Medulla oblongata (tissue), 1 donor: ENCODE results near the gene RNF215.
"Not testable (repeated sequence)": the region's sequence is repeated elsewhere in the genome, so short reads cannot be mapped to it uniquely, and the experiment has no call there.

Source experiments
- DNase-seq: peaks from one replicate; pipeline ENCODE4 v3.0.0-alpha.2; 2015; ENCODE audit errors: extremely low spot score

Gene RNF215

DNA sequence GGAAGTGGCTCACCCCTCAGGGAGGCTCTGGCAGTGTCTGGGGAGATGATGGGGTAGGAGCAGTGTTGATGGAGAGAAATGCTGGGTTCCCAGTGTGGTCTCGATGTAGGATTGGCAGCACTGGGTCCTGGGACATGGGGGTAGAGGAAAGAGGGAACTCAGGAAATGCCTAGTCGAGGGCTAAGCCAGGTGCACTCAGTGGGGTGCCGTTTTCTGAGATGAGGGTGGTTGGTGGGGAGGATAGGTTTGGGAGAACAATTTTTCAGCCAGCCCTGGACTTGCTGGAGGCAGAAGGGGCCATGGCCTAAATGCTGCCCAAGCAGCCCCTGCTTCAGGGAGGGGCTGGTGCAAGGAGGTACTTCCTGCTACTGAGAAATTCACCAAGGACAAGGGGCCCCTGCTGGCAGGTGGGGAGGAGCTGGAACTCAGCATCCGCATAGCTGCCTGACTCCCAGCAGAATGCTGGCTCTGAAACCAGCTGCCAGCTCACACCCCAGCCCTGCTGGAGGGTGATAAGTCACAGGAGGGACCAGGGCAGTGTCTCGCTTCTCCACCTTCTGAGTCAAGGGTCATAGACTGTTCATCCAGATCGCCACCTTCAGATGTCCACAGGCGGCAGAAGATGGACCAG, 24.4 kb downstream of the RNF215 start:
- no peak for DNase-seq

DNA sequence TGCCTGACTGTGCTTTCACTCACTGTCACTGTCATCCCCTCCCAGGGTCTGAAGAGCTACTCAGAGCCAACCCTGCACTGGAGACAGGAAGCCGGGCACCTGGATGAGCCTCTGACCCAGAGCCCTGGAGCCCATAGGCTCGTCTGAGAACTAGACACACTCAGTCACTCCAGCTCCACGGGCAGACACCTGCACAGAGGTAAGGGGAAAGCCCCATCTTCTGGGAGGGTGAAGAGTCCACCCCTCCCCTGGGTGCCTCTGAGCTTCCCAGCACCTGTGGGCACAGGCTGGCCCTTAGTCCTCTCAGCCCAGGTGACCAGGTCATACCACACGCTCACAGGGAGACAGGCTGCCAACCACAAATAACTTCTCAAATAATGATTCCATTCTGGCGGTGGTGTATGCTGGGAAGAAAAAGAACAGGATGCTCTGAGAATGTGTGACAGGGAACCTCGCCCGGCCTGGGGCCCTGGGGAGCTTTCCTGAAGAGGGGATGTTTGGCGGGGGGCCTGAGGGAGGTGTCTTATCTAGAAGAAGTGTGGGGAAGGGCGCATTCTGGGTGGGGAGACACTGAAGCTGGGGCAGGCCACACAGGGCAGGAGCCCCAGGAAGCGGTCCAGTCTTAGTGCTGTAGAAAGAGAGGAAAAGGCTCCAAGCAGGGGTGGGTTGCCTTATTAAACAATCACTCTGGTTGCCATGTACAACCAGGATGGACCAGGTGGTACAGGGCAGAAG, 25.1 kb downstream of the RNF215 start:
- no peak for DNase-seq

DNA sequence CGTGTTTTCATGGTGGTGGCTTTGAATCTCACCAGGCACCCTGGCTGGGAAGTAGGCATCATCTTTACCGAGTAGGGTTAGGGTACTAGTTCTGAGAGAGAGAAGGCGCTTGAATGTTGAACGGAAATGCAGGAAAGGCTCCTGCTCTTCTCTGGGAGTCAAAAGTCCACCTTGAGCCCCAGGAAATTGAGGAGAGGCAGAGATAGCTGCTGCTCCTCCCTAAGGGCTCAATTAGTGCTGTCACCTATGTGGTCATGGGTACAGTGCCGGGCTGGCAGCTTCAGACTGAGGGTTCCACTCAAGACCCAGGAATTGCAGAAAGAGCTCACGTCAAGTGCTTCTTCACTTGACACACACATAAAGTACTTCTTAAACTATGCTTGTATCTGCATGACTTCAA, 28.7 kb downstream of the RNF215 start:
- DNase-seq = no peak

DNA sequence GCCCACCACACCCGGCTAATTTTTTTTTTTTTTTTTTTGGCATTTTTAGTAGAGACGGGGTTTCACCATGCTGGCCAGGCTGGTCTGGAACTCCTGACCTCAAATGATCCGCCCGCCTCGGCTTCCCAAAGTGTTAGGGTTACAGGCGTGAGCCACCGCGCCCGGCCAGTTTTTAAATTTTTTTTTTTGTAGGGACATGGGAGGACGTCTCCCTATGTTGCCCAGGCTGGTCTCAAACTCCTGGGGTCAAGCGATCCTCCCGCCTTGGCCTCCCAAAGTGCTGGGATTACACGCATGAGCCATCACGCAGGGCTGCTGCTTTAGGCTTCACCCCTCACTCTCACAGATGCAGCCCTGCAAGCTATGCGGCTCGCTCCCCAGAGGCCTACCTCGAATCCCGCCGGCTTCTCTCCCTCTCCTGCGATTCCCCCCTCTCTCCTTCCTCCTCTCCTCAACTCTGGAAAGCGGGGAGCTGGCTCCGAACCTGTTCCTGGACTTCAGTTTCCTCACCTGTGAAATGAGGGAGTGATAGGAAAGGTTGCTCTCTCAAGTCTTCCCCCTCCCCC, 29.5 kb downstream of the RNF215 start:
- no peak for DNase-seq

DNA sequence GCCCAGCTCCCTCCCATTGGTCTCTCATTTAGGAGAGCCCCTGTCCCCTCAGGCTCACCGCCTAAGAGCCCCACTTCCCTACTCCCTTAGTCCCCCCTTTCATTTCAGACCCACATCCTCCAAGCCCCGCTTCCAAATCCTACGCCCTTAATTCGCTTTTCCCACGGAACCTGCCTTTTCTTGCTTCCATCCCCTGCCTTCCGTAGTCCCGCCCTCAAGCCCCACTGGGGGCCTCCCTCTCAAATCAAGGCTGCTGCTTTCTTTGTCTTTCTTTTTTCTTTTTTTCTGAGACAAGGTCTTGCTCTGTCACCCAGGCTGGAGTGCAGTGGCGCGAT, 30.0 kb downstream of the RNF215 start:
- DNase-seq = no peak

DNA sequence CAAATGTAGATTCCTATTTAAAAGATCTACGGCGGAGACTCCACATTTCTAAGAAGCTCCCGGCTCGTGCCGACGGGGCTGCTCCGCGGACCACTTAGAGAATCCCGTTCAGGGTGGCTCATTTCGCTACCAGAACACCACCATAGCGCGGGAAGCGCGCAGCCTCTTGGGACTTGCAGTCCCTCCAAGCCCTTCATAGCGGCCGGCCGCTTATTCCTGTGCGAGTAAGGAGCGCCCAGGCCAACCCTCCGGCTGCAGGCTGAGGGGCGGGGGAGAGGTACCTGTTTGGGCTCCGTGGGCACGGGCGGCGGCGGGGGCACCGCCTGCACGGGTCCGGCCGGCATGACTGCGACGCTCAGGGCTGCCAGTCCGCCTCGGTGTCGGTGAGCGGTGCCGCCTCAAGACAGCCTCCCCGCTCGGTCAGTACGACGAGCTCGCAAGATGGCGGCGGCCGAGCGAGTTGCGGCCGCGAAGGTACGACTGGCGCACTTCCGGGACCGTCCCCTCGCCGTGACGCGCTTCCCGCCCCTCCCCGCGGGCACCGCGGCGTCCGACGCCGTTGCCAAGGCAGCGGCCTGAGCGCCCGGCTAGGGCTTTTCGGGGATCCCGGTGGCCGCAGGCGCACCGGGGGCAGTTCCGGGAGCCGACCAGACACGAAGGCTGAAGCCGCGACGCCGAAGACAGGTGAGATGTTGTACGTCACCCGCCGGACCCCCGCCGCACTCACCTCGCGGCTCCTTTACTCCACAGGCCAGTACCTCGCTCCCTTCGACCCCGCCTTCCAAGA, 30.6 kb downstream of the RNF215 start, which contains the start of the genes CCDC157 and SF3A1:
CCDC157 (plus strand) TSS at position 559 of the 787 bp plus-strand sequence. CDS start 8,994 bp downstream, outside the sequence.
SF3A1 (minus strand) TSS at position 446 of the 787 bp plus-strand sequence; CDS start at position 344, 102 bp downstream.
- DNase-seq = peak; percentile 93

DNA sequence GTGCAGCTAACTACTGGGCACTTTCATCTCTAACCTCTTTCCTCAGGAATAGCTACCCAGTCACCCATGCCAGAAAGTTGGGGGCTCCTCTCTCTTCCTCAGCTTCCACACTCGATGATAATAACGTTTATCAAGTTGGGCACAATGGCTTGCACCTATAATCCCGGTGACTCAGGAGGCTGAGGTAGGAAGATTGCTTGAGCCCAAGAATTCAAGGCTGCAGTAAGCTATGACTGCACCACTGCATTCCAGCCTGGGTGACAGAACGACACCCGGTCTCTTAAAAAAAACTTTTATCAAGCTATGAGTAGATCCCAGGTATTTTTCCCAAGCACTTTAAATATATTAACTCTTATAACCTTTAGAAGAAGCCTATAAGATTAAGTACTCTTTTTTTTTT, 32.6 kb downstream of the RNF215 start:
- DNase-seq = no peak

DNA sequence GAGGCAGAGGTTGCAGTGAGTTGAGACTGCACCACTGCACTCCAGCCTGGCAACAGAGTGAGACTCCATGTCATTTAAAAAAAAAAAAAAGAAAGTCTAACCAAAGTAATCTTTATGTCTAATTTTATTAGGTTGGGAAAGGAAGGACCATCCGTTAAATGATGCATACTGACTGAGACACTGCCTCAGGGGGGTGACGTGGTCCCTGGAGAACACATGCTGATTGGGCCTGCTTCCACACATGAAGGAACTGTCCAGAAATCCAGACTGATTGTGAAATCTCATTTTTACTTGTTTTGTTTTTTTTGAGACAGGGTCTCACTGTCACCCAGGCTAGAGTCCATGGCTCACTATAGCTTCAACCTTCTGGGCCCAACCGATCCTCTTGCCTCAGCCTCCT, 36.0 kb downstream of the RNF215 start:
- no peak for DNase-seq

DNA sequence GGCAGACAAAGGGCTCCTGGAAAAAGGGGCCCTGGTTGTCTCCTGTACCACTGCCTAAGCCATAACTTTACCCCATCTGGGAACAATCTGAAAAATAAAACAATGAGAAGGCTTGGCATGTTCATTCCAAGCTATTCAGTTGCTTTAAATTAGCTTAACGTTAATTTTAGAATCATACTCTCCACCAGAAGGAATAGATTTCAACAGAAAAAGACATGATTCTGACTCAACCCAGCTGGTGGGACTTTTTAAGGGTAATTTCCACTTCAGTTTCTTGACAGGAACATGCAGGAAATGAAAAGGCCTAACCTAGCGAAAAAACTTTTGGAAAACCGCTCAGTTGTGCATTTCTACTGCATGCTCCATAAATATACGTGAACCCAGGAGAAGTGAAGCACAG, 38.4 kb downstream of the RNF215 start:
- DNase-seq = no peak

DNA sequence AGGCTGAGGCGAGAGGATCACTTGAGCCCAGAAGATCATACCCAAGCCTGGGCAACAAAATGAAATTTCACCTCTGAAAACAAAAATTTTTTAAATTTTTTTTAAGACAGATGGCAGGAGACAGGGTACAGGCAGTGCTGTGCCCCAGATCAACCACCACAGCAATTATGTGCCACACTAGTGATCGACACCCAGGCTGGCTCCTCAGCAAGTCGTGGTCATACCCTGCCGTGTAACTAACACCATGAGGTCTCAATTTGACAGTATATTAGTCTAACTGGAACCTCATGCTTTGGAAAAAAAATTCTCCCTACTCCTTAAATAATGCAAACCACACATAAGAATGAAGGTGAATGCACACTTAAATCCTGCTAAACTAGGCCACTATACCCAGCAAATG, 38.8 kb downstream of the RNF215 start:
- no peak for DNase-seq

DNA sequence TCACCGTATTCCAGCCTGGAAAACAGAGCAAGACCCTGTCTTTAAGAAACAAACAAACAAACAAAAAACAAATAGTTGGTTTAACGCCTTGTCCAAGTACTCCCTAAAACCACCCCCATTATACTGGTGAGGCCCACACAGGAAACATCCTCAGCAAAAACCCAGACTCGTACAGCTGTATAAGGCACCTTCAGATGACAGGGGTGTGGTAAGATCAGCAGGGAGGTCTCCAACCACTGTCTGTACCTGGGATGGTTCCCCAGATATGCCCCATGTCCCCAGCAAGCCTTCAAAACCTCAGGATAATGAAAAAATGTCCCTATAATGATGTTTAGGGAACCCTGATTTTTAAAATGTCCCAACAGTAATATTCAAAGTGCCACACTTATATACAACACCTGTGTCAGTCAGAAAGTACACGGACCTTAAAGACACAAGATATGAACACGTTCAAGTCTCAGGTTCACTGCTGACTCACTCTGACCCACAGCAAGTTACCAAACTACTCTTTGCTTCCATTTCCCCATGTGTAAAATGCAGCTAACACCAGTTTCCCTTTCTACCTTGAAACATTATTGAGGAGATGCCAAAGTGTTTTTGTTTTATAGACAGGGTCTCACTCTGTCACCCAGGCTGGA, 39.8 kb downstream of the RNF215 start:
- DNase-seq = no peak

DNA sequence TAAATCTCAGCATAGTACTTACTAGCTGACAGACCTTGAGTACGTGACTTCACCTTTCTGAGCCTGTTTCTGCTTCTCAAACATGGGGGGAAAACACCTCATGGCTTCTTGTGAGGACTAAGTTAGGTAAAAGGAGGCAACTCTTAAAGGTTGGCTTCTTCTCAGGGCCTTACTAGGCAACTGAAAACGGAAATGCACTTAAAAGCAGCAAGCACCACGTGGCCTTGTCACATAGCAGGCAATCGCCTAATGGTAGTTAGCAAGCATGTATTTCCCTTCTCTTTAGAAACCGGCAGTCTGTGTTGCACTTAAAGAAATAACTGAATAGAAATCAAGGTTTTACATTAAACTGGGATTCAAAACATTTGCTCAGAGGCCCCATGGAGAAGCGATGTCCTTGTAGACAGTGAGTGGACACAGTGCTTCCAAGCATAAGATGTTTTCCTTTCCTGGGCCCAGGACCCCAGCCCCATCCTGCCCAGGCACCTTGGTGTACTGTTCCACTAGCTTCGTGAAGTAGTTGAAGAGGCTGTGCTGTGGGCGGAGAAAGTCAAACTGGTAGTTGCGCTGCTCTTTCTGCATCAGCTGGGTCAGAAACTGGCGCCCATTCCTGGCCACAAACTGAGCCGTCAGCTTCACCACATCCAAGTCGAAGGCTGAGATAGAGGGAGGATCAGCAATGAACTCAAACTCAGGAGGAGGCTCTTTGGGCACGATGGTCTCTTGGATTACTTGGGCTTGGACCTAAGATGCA, 42.6 kb downstream of the RNF215 start:
- no peak for DNase-seq

DNA sequence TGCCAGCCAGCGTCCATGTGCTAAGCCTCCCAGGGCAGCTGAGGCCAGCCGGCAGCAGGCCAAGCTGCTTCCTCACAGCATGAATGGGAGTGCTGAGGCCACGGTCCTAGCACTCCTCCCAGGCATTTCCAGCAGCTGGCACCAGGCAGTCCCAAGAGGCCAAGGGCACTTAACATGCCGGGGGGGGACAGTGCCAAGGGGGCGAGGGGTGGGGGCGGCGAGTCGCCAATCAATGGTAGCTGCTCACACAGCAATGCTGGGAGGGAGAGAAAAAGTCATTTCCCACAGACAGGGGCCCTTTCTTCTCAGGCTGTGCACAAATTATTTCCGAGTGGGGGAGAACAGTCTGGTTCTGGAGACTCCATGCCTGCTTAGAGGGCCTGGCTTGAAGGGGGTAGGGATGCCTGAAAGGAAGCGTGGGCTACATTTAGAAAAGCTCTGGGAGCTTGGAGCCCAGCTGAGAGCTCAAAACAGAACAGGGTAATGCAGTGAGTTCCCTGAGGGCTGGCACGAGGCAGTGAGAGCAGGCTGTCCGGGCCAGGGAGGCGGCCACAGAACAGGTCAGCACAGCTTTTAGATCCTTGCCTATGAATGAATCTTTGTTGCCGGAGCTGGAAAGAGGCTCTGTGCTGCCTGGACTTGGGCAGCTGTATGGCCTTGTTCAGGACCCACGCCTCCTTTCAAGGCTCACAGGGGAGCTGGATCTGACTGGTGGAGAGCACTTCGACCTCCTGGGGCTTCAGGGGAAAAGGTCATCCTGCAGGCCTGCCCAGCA, 46.1 kb downstream of the RNF215 start:
- DNase-seq = peak; percentile 91

DNA sequence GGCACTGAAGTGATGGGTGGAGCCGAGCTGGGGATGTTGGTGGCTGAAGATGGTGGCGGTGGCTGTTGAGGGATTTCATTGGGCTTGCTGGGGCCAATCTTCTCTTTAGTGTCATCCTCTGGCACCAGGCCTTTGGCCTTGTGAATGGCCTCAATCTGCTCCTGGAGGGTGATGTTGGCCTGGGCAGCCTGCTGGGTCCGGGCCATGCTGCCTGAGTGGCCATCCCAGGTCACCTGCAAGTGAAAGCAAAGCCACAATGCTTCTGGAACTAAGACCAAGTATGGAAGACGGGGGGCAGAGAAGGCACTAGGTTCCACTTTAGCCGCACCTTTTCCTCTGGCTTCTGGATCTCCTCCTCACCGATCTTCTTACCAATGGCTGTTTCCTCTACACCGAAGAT, 48.4 kb downstream of the RNF215 start:
- no peak for DNase-seq

DNA sequence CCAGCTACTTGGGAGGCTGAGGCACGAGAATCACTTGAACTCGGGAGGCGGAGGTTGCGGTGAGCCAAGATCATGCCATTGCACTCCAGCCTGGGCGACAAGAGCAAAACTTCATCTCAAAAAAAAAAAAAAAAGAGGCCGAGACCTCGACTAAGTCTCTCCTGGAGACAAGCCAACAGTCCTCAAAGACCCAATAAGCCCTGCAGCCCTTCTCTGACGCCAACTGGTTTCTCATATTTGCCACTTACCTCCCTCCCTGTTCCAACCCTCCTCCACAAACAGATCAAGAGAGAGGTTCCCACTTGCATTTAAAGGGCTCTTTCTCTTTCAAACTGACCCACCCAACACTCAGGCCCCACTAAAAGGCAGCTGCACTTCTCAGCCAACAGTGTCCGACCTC, 48.9 kb downstream of the RNF215 start:
- not testable (repeated sequence) for DNase-seq

DNA sequence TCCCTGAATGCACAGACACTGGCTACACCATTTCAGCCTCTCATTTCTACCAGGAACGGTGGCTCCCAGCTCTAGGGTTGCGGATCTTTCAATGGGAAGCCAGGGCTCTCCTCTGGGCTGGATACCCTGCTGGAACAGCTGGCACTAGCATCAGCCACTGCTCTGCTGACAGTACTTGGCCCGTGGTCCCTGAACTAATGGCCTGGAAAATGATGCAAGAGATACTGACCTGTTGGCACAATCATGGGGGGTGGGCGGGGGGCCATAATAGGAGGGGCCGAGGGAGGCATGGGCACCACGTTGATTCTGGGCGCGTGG, 49.8 kb downstream of the RNF215 start:
- no peak for DNase-seq

DNA sequence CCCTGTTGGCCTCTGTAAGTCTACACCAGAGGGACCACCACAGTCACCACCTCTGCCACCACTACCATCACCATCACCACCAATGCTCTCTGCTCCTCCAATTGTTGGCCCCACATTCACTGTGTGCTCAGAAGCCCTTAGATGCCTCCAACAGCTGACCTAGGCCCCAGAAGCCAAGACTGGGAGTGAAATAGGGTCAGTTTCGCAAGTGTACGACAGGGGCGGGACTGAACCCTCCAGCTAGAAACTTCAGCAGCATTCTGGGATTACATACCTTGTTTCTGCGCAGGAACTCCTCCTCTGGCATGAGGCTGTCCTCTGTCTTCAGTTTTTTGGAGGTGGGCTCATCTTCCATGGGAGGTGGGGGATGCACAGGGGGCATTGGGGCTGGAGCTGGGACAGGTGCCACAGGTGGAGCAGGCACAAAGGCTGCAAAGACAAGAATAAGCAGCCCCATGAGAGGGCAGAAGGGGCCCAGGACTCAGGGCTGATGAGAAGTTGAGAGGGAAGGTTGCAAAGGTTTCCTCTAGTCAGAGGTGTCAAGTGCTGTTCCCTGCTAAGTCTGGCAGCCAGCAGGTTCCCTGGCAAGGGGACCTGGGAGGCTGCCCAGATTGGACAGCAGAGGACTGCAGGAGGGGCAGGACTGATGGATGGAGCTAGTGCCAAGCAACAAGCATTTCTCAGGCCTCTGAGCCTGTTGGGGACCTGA, 50.3 kb downstream of the RNF215 start:
- peak; percentile 68 for DNase-seq

DNA sequence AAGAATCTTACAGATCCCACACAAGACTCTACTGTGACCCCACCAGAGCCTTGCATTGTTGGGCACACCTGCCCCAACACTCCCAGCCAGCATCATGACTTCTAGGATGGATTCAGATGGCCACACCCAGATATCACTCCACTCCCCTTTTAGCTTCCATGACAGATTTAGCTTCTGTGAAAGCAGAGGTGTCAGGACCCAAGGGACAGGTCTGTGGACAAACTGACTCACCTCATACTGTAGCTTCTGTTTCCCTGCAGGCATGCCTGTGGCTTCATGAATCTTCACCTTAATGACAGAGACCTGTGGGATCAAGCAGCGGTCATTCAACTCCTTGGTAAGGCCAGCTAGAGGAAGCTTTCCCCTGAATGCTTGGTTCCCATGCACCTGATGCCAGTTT, 52.0 kb downstream of the RNF215 start:
- no peak for DNase-seq

DNA sequence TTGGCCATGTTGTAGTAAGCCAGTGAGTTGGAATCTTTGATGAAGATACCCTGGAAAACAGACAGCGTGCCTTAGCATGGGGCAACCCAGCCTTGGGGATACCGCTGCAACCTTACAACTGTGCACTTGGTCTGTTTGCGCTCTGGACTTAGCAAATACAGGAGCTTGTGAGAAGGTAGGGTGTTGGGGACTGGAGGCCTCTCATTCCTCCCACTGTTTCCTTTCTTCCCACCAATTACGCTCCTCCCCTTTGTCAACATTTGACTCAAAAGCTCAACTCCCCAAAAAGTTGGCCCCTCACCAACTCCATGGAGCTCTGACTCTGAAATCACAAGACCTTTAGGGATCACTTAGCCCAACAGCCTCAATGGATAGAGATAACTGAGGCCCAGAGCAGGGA, 52.6 kb downstream of the RNF215 start:
- DNase-seq = no peak

DNA sequence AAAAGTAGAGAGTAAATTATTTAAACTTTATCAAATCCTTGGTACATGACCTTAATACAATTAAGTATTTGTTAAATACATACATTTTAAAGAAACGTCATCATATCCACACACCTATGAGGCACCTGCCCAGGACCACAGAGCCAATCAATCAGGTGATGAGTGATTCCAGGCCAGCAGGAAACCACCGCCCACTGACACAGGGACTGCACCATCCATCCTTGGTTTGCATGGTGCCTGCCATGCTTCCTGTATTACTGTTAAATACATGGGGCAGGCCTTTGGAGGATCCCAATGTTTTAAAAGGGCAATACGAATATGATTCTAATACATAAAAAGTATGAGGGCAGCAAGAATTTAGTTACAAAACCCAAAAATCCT, 53.5 kb downstream of the RNF215 start:
- DNase-seq = no peak
